GM19438 (cell line): ENCODE measurements around the gene TRIM15.
"Not testable (repeated sequence)": the region's sequence is repeated elsewhere in the genome, so short reads cannot be mapped to it uniquely, and the experiment has no call there.

Source experiments
- ATAC-seq: cut with Tn5 transposase; IDR thresholded peaks from one replicate; pipeline ENCODE4 v1.9.1; 2021; ENCODE audit warnings: low read depth; ENCODE audit not compliant: unreplicated experiment

TRIM15 gene

DNA sequence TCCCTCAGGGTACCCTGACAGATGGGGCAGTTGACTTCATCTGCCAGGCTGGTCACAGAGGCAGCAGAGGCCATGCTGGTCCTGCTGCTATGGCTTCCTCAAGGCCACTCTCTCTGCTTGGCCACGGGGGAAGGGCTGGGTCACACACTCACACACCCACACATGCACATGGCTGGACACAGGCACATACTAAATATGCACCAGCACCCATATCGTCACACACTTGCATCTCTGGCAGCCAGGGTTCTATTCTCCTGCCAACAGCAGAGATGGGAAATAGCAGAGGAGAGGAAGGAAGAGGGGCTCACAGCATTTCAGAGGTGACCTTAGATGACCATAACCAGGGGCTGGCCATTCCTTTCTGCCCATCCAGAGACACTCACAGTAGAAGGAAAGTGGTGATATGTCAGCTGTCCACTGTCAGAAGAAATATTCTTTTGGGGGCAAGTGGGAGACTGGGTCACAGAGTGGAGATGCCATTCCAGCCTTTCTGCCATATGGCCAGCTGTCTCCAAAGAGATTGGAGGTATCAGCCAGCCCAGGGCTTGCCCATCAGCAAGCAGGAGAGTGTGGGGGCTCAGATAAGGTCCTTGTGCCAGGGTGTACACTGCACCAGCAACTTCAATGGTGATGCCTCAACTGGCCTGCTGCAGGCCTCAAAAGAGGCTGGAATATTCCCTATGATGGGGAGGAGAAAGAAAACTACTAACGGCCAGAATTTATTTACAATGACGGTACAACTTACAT, 2.4 kb upstream of the TRIM15 start, which contains the start of gene TRIM10:
Gene TRIM10, minus strand, starts transcription at position 427 of the 747 bp plus-strand sequence. Its CDS starts 353 bp downstream, at position 74.
- no peak for ATAC-seq

DNA sequence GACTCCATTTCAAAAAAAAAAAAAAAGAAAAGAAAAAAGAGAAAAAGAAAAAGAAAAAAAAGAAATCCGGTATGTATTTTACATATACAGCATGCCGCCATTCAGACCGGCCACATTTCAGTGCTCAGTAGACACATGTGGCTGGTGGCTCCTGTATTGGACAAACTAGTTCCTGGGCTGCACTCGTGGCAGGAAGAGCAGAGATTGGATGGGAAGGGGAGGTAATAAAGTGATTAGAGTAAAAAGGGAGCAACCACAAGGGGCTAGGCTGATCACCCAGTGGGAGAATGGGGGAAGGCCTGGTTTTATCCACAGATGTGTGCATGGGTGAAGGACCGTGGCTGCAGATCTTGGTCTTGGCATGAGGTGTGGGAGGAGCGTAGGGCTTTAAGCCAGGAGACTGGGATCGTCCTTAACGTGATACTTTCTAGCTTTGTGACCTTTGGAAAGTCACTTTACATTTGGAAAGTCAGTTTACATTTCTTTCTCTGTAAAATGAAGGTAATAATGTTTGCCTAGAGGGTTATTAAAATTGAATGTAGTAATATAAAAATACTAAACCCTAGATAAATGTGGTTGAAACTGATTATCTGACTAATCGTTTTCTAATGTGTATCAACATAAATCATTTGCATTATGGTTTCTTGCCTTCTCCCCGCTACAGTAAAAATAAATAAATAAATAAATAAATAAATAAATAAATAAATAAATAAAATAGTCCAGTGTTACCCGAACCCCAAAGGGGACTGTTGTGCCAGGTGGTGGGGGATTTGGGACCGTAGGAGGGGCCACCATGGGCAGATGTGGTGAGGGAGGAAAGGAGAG, 869 bp upstream of the TRIM15 start:
- ATAC-seq = no peak

GRCh38 chr6:30163918-30164654, 740 bp downstream of the TRIM15 start:
- ATAC-seq = no peak

DNA sequence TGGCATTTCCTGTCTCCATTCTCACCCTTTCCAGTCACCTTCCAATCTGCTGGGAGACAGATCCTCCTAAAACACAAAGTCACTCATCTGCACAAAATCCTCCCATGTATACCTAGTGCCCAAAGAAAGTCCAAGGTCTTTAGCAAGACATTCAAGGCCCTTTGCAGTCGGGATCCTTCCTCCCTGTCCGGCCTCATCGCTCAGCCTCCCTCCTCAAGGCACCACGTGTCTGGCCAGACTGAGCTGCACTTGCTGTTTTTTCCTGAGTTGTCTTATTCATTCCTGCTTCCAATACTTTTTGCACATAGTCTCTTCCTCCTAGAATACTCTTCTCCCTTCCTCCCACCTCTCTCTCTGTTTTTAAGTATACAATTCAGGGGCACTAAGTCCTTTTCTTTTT, 1.4 kb downstream of the TRIM15 start:
- no peak for ATAC-seq

DNA sequence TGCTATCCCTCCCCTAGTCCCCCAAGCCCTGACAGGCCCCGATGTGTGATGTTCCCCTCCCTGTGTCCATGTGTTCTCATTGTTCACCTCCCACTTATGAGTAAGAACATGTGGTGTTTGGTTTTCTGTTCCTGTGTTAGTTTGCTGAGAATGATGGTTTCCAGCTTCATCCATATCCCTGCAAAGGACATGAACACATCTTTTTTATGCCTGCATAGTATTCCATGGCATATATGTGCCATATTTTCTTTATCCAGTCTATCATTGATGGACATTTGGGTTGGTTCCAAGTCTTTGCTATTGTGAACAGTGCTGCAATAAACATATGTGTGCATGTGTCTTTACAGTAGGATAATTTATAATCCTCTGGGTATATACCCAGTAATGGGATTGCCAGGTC, 1.9 kb downstream of the TRIM15 start:
- ATAC-seq = not testable (repeated sequence)

GRCh38 chr6:30167101-30167500, 3.8 kb downstream of the TRIM15 start:
- no peak for ATAC-seq

GRCh38 chr6:30168741-30169140, 5.4 kb downstream of the TRIM15 start:
- no peak for ATAC-seq

DNA sequence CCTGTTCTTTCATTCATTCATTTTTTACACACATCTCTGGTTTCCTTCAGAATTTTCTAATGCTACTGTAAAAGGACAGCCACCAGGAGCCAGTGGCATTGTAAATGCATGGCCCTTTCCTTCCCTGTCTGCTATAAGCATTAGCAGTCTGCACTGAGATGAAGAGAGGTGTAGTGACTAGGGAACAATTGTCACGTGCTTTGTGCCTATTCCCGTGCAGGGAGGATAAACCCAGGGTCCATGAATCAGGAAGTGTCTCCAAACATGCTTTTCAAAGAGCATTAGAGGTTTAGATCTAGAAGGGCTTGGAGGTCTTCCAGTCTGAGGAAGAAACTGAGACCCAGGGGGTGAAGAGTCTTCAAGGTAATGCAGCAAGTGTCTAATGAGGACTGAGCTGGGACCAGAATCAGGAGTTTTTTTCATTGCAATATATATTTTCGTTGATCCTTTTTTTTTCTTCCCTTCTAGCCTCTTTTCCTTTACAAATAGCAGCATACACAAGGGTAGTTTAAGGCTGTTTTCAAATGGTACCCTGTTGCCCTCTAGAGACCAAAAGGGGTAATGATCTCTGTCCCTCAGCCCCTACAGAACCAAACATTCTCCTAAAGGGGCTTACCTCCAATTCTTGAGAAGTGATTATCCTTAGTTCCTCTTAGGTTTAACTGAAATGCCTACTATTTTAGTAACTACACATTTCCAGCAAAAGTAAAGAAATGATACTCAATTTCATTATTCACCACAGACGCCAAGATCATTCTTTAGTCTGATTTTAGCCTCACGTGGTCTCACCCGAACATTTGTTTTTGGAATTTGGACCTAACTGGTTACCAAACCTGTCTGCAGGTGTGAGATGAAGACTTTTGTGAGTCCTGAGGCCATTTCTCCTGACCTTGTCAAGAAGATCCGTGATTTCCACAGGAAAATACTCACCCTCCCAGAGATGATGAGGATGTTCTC, 6.6 kb downstream of the TRIM15 start:
- ATAC-seq = no peak

DNA sequence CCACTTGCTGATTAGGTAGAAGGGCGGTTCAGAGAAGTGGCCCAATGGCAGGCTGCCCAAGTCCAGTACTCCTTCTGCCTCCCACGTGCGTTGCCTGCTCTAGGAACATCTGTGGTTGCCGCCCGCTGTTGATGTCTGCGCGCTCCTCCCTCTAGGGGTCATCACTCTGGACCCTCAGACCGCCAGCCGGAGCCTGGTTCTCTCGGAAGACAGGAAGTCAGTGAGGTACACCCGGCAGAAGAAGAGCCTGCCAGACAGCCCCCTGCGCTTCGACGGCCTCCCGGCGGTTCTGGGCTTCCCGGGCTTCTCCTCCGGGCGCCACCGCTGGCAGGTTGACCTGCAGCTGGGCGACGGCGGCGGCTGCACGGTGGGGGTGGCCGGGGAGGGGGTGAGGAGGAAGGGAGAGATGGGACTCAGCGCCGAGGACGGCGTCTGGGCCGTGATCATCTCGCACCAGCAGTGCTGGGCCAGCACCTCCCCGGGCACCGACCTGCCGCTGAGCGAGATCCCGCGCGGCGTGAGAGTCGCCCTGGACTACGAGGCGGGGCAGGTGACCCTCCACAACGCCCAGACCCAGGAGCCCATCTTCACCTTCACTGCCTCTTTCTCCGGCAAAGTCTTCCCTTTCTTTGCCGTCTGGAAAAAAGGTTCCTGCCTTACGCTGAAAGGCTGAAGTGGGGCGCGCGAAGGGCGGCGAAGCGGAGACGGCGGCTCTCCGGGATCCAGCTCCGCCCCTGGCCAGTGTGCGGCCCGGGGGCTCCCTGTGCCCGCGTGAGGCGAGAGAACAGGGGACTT, 8.5 kb downstream of the TRIM15 start:
- ATAC-seq = no peak

- ATAC-seq = no peak
Observed at GRCh38 chr6:30172681-30173080, 9.3 kb downstream of the TRIM15 start.

DNA sequence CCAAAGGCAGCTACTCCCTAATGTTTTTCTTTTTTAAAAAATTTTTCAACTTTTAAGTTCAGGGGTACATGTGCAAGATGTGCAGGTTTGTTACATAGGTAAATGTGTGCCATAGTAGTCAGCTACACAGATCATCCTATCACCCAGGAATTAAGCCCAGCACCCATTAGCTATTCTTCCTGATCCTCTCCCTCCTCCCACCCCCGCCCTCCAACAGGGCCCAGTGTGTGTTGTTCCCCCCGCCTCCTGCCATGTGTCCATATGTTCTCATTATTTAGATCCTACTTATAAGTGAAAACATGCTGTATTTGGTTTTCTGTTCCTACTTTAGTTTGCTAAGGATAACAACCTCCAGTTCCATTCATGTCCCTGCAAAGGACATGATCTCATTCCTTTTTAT, 12.4 kb downstream of the TRIM15 start:
- no peak for ATAC-seq

GRCh38 chr6:30178837-30179236, 15.5 kb downstream of the TRIM15 start:
- ATAC-seq = no peak

DNA sequence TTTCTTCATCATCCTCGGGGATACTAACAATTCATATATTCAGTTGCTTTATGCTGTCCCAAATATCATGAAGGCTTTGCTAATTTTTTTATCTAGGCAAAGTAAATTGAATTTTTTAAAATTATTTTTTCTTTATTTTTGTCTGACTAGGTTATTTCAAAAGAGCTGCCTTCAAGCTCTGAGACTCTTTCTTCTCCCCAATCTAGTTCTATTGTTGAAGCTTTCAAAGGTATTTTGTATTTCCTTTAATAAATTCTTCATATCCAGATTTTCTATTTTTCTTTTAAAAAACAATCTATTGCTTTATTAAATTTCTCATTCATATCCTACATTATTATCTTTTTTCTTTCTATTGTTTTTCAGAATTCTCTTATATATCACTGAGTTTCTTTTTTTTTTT, 16.8 kb downstream of the TRIM15 start:
- ATAC-seq = no peak

DNA sequence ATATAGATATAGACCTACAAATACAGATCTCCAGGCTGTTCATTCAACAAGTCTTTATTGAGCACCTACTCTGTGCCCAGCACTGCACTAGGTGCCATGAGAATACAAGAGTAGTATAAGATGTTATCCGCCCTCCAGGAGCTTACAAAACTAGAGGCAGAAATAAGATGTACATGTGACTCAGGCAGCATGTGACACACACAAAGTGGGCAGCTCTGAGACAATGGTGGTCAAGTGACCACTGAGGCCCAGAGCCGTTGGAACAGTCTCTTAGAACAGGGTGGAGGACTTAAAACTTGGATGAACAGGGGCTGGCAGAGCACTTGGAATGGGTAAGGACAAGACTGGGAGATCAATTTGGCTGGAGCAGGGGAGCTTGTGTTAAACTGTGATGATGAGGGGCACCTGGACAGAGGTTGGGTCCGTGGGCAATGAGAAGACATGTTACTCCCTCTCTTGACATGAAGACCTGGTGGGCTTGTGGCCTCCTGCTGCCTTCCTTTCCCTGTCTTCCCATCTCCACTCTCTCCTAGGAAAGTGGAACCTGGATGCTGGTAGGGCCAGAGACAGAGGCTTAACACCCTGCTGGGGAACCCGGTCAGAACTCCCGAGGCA, 21.2 kb downstream of the TRIM15 start:
- no peak for ATAC-seq

- no peak for ATAC-seq
Observed at GRCh38 chr6:30185846-30186484, 22.6 kb downstream of the TRIM15 start.

- no peak for ATAC-seq
Observed at GRCh38 chr6:30188541-30188940, 25.2 kb downstream of the TRIM15 start.

- ATAC-seq = no peak
Observed at GRCh38 chr6:30192076-30192475, 28.7 kb downstream of the TRIM15 start.
